ENCODE measurements around the gene FGF5.

DNA sequence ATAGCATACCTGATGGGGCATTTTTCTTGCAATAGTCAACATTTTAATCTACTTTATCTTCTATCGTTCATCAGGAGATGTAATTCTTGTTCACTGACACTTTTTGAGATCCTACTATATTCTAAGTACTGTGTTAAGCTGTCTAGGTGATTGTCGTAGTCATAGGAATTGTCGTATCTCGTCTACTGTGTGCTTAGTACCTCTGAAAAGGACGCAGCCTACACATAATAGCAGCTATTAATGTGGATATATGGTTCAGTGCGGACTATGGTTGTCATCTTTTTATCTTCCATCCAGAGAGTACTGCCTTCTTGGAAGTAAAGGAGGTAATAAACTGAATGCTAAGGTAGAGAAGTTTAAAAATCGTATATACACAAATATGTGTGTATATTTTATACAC is 47.2 kb downstream of the FGF5 start:
- no peak for TF ChIP-seq PAX8 (CRISPR knock-in tag; IDR thresholded peaks at IDR 0.05; ENCODE audit: borderline replicate concordance)
- no peak for TF ChIP-seq SMAD1 (CRISPR knock-in tag; IDR thresholded peaks at IDR 0.05; ENCODE audit: borderline replicate concordance, low read depth)
- TF ChIP-seq, protein P1, sequence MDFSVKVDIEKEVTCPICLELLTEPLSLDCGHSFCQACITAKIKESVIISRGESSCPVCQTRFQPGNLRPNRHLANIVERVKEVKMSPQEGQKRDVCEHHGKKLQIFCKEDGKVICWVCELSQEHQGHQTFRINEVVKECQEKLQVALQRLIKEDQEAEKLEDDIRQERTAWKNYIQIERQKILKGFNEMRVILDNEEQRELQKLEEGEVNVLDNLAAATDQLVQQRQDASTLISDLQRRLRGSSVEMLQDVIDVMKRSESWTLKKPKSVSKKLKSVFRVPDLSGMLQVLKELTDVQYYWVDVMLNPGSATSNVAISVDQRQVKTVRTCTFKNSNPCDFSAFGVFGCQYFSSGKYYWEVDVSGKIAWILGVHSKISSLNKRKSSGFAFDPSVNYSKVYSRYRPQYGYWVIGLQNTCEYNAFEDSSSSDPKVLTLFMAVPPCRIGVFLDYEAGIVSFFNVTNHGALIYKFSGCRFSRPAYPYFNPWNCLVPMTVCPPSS (IDR thresholded peaks at IDR 0.05): no peak
- TF ChIP-seq CBX5 (CRISPR knock-in tag; IDR thresholded peaks at IDR 0.05; ENCODE audit: borderline replicate concordance): no peak
- no peak for TF ChIP-seq ZNF619 (CRISPR knock-in tag; IDR thresholded peaks at IDR 0.05)
- no peak for TF ChIP-seq ZNF496 (CRISPR knock-in tag; IDR thresholded peaks at IDR 0.05; ENCODE audit: insufficient replicate concordance)
